Neutrophil (primary cell): ENCODE measurements around the gene CAMTA1.

ENCODE experiments used
- H3K27ac ChIP-seq: fragments of 200-600 bp; sonication (generic); 2 replicates; pipeline ENCODE4 v1.5.1; 2016; ENCODE audit warnings: mild to moderate bottlenecking, moderate library complexity
- H3K27me3 ChIP-seq: fragments of 200-600 bp; sonication (generic); 2 replicates; pipeline ENCODE4 v1.6.0; 2016; ENCODE audit warnings: mild to moderate bottlenecking
- H3K36me3 ChIP-seq: fragments of 200-600 bp; sonication (generic); 2 replicates; pipeline ENCODE4 v1.5.1; 2017
- H3K4me1 ChIP-seq, 2 experiments: fragments of 200-600 bp in 1 of 2; sonication (generic) in 1 of 2; 1 replicate in 1 of 2; 2 replicates in 1 of 2; pipeline versions ENCODE4 v1.5.1 to v1.6.1; 2013 to 2016; ENCODE audit warnings: low read depth in 1 of 2, low read length in 1 of 2, mild to moderate bottlenecking in 1 of 2, moderate library complexity in 1 of 2; ENCODE audit not compliant: control insufficient read depth in 1 of 2, insufficient read depth in 1 of 2
- H3K4me3 ChIP-seq, 2 experiments: fragments of 200-600 bp in 1 of 2; sonication (generic) in 1 of 2; 1 replicate in 1 of 2; 2 replicates in 1 of 2; pipeline ENCODE4 v1.5.1; 2013 to 2016; ENCODE audit warnings: low read depth in 1 of 2, low read length in 1 of 2, mild to moderate bottlenecking in 1 of 2, moderate library complexity in 1 of 2
- H3K9me3 ChIP-seq: fragments of 200-600 bp; sonication (generic); 2 replicates; pipeline ENCODE4 v1.5.1; 2016
- CTCF ChIP-seq: fragments of 200-600 bp; sonication (generic); IDR thresholded peaks from 2 replicates; pipeline ENCODE4 v1.5.1; 2016; ENCODE audit warnings: antibody characterized with exemption

Gene CAMTA1

GRCh38 chr1:7317888-7318287 is 532.6 kb downstream of the CAMTA1 start:
- H3K27ac ChIP-seq: no peak overlapping the region
- no peak for TF ChIP-seq CTCF
- H3K9me3 ChIP-seq: no peaks in the 10 kb centered on the region
- H3K36me3 ChIP-seq: no peaks in the 10 kb centered on the region
- H3K27me3 ChIP-seq: no peaks in the 10 kb centered on the region
- no peak overlapping the region for H3K4me3 ChIP-seq
- no peaks in the 10 kb centered on the region for H3K4me1 ChIP-seq

DNA sequence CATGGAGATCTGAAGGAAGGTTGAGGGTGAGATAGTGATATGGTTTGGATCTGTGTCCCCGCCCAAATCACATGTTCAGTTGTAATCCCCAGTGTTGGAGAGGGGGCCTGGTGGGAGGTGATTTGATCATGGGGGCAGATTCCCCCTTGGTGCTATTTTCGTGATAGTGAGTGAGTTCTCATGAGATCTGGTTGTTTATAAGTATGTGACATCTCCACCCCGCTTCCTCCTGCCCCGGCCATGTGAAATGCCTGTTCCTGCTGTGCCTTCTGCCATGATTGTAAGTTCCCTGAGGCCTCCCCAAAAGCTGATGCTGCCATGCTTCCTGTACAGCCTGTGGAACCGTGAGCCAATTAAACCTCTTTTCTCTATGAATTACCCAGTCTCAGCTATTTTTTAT is 533.9 kb downstream of the CAMTA1 start:
- no peak for TF ChIP-seq CTCF
- H3K27ac ChIP-seq: no peak overlapping the region
- H3K4me3 ChIP-seq: no peak overlapping the region
- no peaks in the 10 kb centered on the region for H3K27me3 ChIP-seq
- no peaks in the 10 kb centered on the region for H3K4me1 ChIP-seq
- H3K36me3 ChIP-seq: no peaks in the 10 kb centered on the region
- no peaks in the 10 kb centered on the region for H3K9me3 ChIP-seq

- Histone ChIP-seq H3K9me3 (no peaks in the 10 kb centered on the region), H3K27ac (no peak overlapping the region), H3K36me3 (no peaks in the 10 kb centered on the region), H3K4me3 (no peak overlapping the region), H3K4me1 (no peaks in the 10 kb centered on the region), H3K27me3 (no peaks in the 10 kb centered on the region)
- no peak for TF ChIP-seq CTCF
Measured at GRCh38 chr1:7320661-7321060, 535.4 kb downstream of the CAMTA1 start.

GRCh38 chr1:7322283-7322785 is 537.1 kb downstream of the CAMTA1 start:
- TF ChIP-seq CTCF: no peak
- H3K27ac ChIP-seq: no peak overlapping the region
- no peaks in the 10 kb centered on the region for H3K36me3 ChIP-seq
- H3K4me3 ChIP-seq: no peak overlapping the region
- H3K9me3 ChIP-seq: no peaks in the 10 kb centered on the region
- H3K4me1 ChIP-seq: no peaks in the 10 kb centered on the region
- H3K27me3 ChIP-seq: no peaks in the 10 kb centered on the region

DNA sequence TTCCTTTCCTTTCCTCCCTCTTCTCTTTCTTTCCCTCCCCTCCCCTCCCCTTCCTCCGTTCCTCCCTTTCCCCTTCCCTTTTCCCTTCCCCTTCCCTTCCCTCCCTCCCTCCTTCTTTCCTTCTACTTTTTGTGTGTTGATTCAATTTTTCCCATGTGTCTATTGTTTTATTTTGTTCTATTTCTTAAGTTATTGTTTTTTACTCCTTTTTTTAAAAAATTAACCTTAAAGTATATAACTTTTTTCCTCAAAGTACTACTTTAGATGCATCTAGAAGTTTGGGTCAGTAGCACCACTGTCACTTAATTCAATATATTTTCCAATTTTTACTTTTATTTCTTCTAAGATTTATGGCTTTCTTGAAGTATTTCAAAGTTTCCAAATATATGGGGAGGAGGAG is 537.7 kb downstream of the CAMTA1 start:
- TF ChIP-seq CTCF: no peak
- H3K27me3 ChIP-seq: no peaks in the 10 kb centered on the region
- no peak overlapping the region for H3K4me3 ChIP-seq
- no peaks in the 10 kb centered on the region for H3K4me1 ChIP-seq
- no peaks in the 10 kb centered on the region for H3K9me3 ChIP-seq
- H3K27ac ChIP-seq: no peak overlapping the region
- H3K36me3 ChIP-seq: no peaks in the 10 kb centered on the region

DNA sequence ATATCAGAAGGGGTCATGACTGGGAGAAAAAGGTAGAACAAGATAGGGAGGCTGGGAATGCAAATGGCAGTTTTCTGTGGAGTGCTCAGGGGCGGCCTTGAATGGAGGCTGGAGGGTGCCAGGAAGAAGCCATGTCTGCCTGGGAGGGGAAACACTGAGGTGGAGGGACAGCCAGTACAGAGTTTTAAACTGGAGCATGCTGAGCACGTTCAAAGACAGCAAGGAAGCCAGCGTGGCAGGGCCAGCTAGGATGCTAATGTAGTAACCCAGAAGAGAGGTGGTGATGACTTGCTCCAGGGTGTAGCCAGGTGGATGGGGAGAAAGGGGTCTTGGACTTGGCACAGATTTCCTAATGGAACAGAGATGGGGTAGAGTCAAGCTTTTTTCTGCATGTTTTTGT is 540.0 kb downstream of the CAMTA1 start:
- Histone ChIP-seq H3K4me1 (no peaks in the 10 kb centered on the region), H3K9me3 (no peaks in the 10 kb centered on the region), H3K36me3 (no peaks in the 10 kb centered on the region), H3K4me3 (no peak overlapping the region), H3K27me3 (no peaks in the 10 kb centered on the region), H3K27ac (no peak overlapping the region)
- TF ChIP-seq CTCF: no peak
